ENCODE results near the gene UBE2F. TPM values are rescaled to one million over a fixed set of nuclear protein-coding genes. Genes with fewer than 3 reads are reported as not detected.

Gene UBE2F
- total and polyA plus RNA-seq, 12 donors, result 26.8 to 101 (median 54.5) TPM

- H3K4me1 ChIP-seq (replicated peaks in 1 of 2), result no peaks in the 10 kb centered on the region
- intact Hi-C loops (cut with DNase I), result no loop called here
- H3K27me3 ChIP-seq, result no peaks in the 10 kb centered on the region
- TF ChIP-seq POLR2A (IDR thresholded peaks at IDR 0.05) (no peak), CTCF (IDR thresholded peaks at IDR 0.05) (no peak)
- H3K27ac ChIP-seq, result no peak overlapping the region
- DNase-seq, result no peak
- H3K4me3 ChIP-seq, result no peak overlapping the region
- H3K36me3 ChIP-seq (replicated peaks in 1 of 2), result peaks cover 0 to 31% of the 10 kb centered on the region in 2 donors
- 83 to 88% (median 85%) methylated on average over 4 of the region's 4 CpGs for WGBS, 4 donors
- no peaks in the 10 kb centered on the region for H3K9me3 ChIP-seq (replicated peaks in 1 of 3)
Measured at GRCh38 chr2:238027058-238027457, 60.2 kb downstream of the UBE2F start.

GRCh38 chr2:238027591-238028415 lies 61.0 kb downstream of the UBE2F start:
- Histone ChIP-seq H3K27me3 (no peaks in the 10 kb centered on the region), H3K9me3 (replicated peaks in 1 of 3) (no peaks in the 10 kb centered on the region), H3K27ac (no peak overlapping the region), H3K36me3 (replicated peaks in 1 of 2) (peaks cover 0 to 34% of the 10 kb centered on the region in 2 donors), H3K4me1 (replicated peaks in 1 of 2) (no peaks in the 10 kb centered on the region), H3K4me3 (no peak overlapping the region)
- intact Hi-C loops (cut with DNase I), result no loop called here
- DNase-seq, result no peak
- TF ChIP-seq CTCF (IDR thresholded peaks at IDR 0.05), result no peak
- TF ChIP-seq POLR2A (IDR thresholded peaks at IDR 0.05), result no peak
- WGBS, 4 donors, result 80 to 88% (median 83%) methylated on average over 2 to 9 of the region's 9 CpGs

GRCh38 chr2:238029853-238030252 lies 63.0 kb downstream of the UBE2F start:
- intact Hi-C loops (cut with DNase I), result no loop called here
- Histone ChIP-seq H3K27me3 (no peaks in the 10 kb centered on the region), H3K9me3 (replicated peaks in 1 of 3) (no peaks in the 10 kb centered on the region), H3K27ac (no peak overlapping the region), H3K36me3 (replicated peaks in 1 of 2) (peaks cover 0 to 34% of the 10 kb centered on the region in 2 donors), H3K4me1 (replicated peaks in 1 of 2) (no peaks in the 10 kb centered on the region), H3K4me3 (no peak overlapping the region)
- TF ChIP-seq CTCF (IDR thresholded peaks at IDR 0.05) (no peak), POLR2A (IDR thresholded peaks at IDR 0.05) (no peak)
- no peak for DNase-seq
- 92 to 99% (median 95%) methylated on average over 3 of the region's 3 CpGs for WGBS, 4 donors

- no peak for DNase-seq
- TF ChIP-seq POLR2A (IDR thresholded peaks at IDR 0.05) (no peak), CTCF (IDR thresholded peaks at IDR 0.05) (no peak)
- H3K27me3 ChIP-seq, result no peaks in the 10 kb centered on the region
- H3K27ac ChIP-seq, result no peak overlapping the region
- WGBS, 4 donors, result 87 to 93% (median 89%) methylated on average over 7 to 8 of the region's 8 CpGs
- intact Hi-C loops (cut with DNase I), result no loop called here
- no peaks in the 10 kb centered on the region for H3K9me3 ChIP-seq (replicated peaks in 1 of 3)
- H3K36me3 ChIP-seq (replicated peaks in 1 of 2), result peaks cover 0 to 34% of the 10 kb centered on the region in 2 donors
- no peak overlapping the region for H3K4me3 ChIP-seq
- no peaks in the 10 kb centered on the region for H3K4me1 ChIP-seq (replicated peaks in 1 of 2)
Measured at GRCh38 chr2:238030422-238031155, 63.8 kb downstream of the UBE2F start.

Data from adrenal gland (tissue), 12 donors.